HG02759 (cell line): ENCODE data around the gene DPH5.
"Not testable (repeated sequence)": the region's sequence is repeated elsewhere in the genome, so short reads cannot be mapped to it uniquely, and the experiment has no call there.

Experiments
- ATAC-seq: cut with Tn5 transposase; IDR thresholded peaks from one replicate; pipeline ENCODE4 v1.9.1; 2021; ENCODE audit warnings: mild to moderate bottlenecking, moderate library complexity; ENCODE audit not compliant: unreplicated experiment

The DPH5 gene

GRCh38 chr1:100989306-100990077, 36.1 kb downstream of the DPH5 start:
- ATAC-seq = no peak

GRCh38 chr1:100988121-100988520, 37.5 kb downstream of the DPH5 start:
- no peak for ATAC-seq

- ATAC-seq = no peak
Observed at GRCh38 chr1:100982793-100983192, 42.8 kb downstream of the DPH5 start.

- no peak for ATAC-seq
Observed at GRCh38 chr1:100979631-100980030, 46.0 kb downstream of the DPH5 start.

- ATAC-seq = no peak
Observed at GRCh38 chr1:100976936-100977335, 48.6 kb downstream of the DPH5 start.

- ATAC-seq = no peak
Observed at GRCh38 chr1:100972185-100972584, 53.4 kb downstream of the DPH5 start.

- ATAC-seq = no peak
Observed at GRCh38 chr1:100971021-100971420, 54.6 kb downstream of the DPH5 start.

- no peak for ATAC-seq
Observed at GRCh38 chr1:100969327-100969726, 56.3 kb downstream of the DPH5 start.

GRCh38 chr1:100968621-100969020, 57.0 kb downstream of the DPH5 start:
- no peak for ATAC-seq

- ATAC-seq = no peak
Observed at GRCh38 chr1:100960098-100960497, 65.5 kb downstream of the DPH5 start.

GRCh38 chr1:100959502-100960060, 66.0 kb downstream of the DPH5 start:
- no peak for ATAC-seq

GRCh38 chr1:100955322-100955721, 70.3 kb downstream of the DPH5 start:
- ATAC-seq = no peak

GRCh38 chr1:100953960-100954730, 71.4 kb downstream of the DPH5 start:
- ATAC-seq = no peak

- not testable (repeated sequence) for ATAC-seq
Observed at GRCh38 chr1:100952970-100953369, 72.6 kb downstream of the DPH5 start.

GRCh38 chr1:100952104-100952745, 73.4 kb downstream of the DPH5 start:
- ATAC-seq = no peak

GRCh38 chr1:100950781-100951180, 74.8 kb downstream of the DPH5 start:
- no peak for ATAC-seq

GRCh38 chr1:100950337-100950736, 75.2 kb downstream of the DPH5 start:
- no peak for ATAC-seq

GRCh38 chr1:100949515-100950158, 75.9 kb downstream of the DPH5 start:
- ATAC-seq = peak; percentile 93

- ATAC-seq = not testable (repeated sequence)
Observed at GRCh38 chr1:100948721-100949405, 76.7 kb downstream of the DPH5 start.

- ATAC-seq = not testable (repeated sequence)
Observed at GRCh38 chr1:100947816-100948215, 77.8 kb downstream of the DPH5 start.
